Fibroblast of upper back skin (primary cell): ENCODE measurements around the gene GRIN3A.
A peak's percentile ranks its signal among the peaks of the same experiment; 100 is the strongest.

ENCODE experiments used
- DNase-seq: peaks from one replicate; pipeline ENCODE4 v3.0.0-alpha.2; 2013

Gene GRIN3A

GRCh38 chr9:101702257-101702656 lies 36.2 kb downstream of the GRIN3A start:
- no peak for DNase-seq

DNA sequence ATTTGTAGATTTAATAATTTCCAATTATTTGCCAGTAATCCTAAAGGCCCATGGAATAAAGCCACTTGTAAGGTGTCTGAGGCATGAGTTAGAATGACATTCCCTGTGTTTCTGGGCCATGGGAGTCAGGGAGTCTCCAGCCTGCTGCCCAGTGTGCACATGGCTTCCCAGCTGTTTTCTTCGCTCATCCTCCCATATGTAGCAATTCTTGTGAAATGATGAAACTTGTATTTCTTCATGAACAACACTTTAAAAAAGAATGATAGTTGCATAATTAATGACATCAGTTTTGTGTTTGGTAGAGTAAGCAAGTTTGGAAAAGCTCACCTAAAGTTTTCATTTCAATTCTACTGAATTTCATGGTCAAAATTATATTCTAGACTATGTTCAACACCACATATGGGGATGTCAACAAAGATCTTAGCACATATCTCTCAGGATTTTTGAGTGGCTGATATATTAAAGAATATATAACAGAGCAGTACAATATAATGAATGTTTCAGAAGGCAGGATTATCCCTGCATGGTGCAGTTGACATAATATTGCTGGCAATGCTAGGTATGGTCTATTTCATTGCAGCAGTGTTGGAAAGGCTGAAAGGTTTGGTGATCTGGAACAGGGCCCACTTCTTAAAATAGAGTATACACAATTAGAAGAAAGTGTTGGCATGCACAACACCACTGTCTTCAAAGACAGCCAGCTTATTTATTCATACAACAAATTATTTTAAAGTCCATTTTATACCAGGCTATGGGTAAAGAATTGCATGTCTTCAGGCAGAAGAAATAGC lies 44.7 kb downstream of the GRIN3A start:
- no peak for DNase-seq

DNA sequence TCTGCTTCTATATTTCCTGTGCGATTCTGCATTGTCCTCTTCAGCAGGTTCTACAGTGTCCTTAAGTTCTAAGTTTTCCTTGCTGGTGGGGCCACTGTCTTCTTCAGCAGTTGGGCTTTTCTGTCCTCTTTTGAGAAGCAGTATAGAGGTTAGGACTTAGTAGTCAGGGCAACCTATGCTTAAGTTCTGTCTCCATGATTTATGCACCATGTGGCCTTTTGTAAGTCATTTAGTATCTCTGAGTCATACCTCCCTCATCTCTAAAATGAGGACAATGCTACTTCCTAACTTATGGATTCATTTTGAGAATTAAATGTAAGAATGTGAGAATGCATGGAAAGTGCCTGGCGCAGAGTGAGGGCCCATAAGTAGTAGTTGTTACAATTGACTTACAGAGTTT lies 46.8 kb downstream of the GRIN3A start:
- peak; percentile 25 for DNase-seq

DNA sequence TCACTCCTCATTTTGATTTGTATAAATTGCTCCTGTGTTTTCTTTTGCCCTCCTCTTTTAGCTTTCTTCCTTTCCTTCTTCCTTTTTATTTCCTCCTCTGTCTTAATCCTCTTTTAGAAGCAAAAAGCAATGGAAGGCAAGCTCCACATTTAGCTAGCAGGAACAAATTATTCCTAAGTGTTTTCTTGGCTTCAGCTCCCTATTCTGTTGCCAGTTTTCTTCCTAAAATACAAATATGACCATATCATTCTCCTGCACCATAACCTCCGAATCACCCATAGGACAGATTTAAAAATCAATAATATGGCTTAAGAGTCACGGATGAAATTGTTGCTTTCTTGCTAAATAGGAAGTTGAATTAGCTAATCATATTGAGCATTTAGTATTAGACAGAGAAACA lies 49.4 kb downstream of the GRIN3A start:
- no peak for DNase-seq

- DNase-seq, result no peak
Observed at GRCh38 chr9:101684665-101685064, 53.8 kb downstream of the GRIN3A start.

- no peak for DNase-seq
Observed at GRCh38 chr9:101683236-101683635, 55.2 kb downstream of the GRIN3A start.

- peak; percentile 26 for DNase-seq
Observed at GRCh38 chr9:101677861-101678260, 60.6 kb downstream of the GRIN3A start.

- no peak for DNase-seq
Observed at GRCh38 chr9:101675341-101675740, 63.1 kb downstream of the GRIN3A start.

GRCh38 chr9:101674165-101674564 lies 64.3 kb downstream of the GRIN3A start:
- DNase-seq, result no peak

GRCh38 chr9:101673642-101674041 lies 64.8 kb downstream of the GRIN3A start:
- DNase-seq, result no peak

DNA sequence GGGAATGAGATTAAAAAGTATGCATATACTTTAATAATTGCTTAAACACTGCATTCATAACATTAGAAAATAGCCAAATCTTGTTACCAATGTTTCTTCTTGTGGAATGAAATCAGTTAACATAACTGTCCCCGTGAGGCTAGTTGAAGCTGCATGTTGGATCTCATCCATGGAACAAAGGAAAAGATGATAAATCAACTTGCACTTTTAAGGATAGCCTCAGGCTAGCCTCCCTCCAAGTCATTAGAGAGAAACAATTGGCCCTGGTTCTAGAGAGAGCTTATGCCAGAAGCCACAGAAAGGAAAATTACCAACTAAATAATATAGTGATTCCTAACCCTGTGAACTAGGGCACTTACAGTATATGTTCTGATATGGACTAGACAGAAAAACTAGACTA lies 66.9 kb downstream of the GRIN3A start:
- peak; percentile 52 for DNase-seq

- no peak for DNase-seq
Observed at GRCh38 chr9:101668421-101668820, 70.0 kb downstream of the GRIN3A start.

DNA sequence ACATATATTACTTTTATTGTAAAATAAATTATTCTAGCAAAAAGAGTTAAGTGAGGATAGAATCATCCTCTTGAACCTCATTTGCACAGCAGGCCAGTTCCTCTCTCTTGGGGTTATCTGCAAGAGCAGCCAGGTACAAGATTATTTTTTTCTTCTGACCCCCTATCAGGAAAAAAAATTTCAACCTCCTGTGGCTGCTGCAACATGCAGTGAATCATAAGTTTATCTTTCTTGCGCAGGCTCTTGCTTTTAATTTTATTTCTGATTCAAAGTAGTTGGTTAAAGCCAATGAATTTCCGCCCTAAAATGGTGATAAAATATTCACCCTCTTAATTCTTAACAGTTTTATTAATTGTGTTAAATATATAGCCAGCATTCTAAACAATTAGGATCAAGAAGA lies 74.0 kb downstream of the GRIN3A start:
- no peak for DNase-seq

- DNase-seq, result peak; percentile 59
Observed at GRCh38 chr9:101652601-101653175, 85.8 kb downstream of the GRIN3A start.

DNA sequence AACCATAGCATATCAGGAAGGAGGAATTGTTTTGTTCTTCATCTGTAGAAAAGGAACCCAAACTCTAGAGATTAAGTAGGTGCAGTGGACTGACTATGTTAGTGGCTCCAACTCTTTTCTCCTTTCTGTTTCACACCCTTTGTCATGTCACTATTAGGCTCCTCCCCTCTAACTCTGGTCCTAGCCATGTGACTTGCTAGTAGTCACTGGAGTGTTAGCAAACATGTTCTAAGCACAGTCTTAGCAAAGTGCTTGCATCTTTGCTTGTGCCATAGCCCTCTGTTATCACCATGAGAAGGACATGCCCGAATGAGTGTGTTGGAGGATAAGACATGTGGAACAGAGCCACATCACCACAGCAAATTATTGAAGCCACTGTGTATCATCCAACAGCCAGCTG lies 88.3 kb downstream of the GRIN3A start:
- DNase-seq, result no peak

GRCh38 chr9:101648493-101648892 lies 90.0 kb downstream of the GRIN3A start:
- no peak for DNase-seq

DNA sequence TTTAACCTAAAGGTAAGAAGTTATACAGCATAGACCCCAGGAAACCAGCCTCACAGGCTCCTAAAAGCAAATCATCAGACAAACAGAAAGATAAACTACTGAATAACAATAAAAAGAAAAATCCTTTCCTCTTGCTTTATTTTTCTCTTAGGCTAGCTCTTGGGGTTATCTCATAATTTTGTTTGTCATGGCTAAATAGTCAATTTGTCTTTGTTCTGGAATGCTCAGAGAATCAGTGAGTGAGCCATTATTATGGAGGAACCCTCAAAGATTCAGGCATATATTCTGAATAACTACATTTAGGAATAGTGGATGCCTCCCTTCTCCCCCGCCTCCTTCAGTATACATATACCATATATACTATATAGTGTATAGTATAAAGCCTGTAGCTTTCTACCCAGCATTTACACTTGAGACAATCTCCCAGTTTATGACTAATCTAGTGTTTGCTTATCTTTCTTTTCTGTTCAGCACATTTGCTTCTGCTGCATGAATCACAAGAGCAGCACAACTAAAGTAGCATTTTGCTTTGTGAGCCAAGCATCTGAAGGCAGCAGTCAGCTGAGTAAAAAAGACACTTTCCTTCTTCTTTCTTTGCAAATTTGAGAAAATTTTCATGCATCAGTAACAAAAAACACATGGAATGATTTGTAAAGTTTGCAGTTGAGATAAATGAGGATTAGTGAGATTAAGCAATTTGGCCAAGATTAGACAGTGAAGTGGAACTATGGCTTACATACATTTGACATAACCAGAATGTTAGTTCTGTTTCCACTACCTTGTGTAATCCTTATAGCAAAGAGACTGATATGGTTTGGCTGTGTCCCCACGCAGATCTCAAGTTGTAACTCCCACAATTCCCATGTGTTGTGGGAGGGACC lies 98.4 kb downstream of the GRIN3A start:
- peak; percentile 49 for DNase-seq

- peak; percentile 82 for DNase-seq
Observed at GRCh38 chr9:101639311-101639710, 99.1 kb downstream of the GRIN3A start.

- DNase-seq, result no peak
Observed at GRCh38 chr9:101636247-101636646, 102.2 kb downstream of the GRIN3A start.

DNA sequence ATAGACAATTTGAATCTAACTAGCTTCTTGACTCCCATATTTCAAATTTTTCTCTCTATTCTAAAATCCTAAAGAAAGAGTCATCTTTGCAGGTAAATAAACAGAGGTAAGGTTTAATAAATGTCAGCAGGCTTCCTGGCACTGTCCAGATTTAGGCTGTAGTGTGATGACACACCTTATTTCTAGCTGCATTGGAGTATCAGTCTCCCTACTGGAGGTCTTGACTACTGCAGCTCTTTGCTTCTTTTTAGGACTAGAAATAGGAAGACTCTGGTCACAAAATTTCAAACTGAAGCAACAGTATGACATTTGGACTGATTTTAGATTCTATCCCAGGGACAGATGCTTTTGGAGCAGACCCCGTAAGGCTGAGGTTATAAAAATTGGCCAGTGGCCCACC lies 103.0 kb downstream of the GRIN3A start:
- DNase-seq, result no peak

- DNase-seq, result no peak
Observed at GRCh38 chr9:101634741-101635409, 103.6 kb downstream of the GRIN3A start.

DNA sequence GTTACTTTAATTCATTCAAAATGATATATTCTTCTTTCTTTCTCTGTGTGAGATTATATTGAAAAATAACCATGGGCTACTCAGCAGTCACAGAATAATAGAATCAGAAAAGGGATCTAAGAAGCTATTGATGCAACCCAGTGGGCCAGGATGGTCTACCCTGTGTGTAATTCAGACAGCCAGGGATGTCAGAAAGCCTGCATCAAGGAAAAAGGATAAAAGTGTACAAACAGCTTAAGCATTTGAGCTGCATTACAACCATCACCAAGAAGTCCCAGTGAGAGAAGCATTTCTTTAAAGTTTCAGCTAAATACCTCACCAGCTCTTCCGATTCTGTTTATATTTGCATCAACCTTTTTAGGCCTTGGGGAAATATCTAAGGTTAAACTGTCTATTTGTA lies 105.8 kb downstream of the GRIN3A start:
- no peak for DNase-seq

DNA sequence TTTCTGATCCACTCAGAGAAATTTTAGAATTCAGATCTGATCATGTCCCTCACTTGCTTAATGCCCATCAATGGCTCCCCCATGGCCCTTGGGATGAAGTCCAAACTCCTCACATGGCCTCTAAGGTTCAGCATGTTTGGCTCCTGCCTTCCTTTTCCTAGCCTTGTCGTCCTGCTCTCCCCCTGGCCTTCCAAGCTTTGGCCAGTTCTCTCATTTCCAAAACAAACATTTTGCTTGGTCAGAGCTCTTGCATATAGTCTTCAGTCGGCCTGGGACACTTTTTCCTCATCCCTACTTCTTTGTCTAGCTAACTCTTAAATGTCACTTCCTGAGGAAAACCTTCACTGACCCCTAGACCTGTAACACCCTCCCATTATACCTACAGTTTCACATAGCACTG lies 106.6 kb downstream of the GRIN3A start:
- DNase-seq, result no peak
